A549 (cell line): Measurements from ENCODE around the gene ANP32A. TPM values are rescaled to one million over a fixed set of nuclear protein-coding genes. Genes with fewer than 3 reads are reported as not detected.
A peak's percentile ranks its signal among the peaks of the same experiment; 100 is the strongest.

Source experiments
- ATAC-seq, 2 experiments: fragments of 200-7000 bp in 1 of 2; fragments of >200 bp in 1 of 2; cut with Nextera tagmentation in 1 of 2; cut with Tn5 transposase in 1 of 2; 3 replicates each; pipeline versions ENCODE4 v1.8.0 to v1.9.1; 2018 to 2020; ENCODE audit warnings: mild to moderate bottlenecking in 1 of 2, moderate library complexity in 1 of 2
- CTCF ChIA-PET: fragments of 300-600 bp; sonication (Branson Sonifier 250); formaldehyde crosslinking; extraction: SDS; loops from one replicate; lab custom pipeline; 2021; ENCODE audit warnings: antibody characterized with exemption, inconsistent platforms; lab: Yijun Ruan, JAX
- POLR2A ChIA-PET: fragments of 350-600 bp; formaldehyde crosslinking; extraction: SDS; loops from one replicate; lab custom pipeline; 2021; ENCODE audit warnings: antibody characterized with exemption, inconsistent platforms; lab: Yijun Ruan, JAX
- DNase-seq, 2 experiments: peaks; one replicate each; pipeline versions ENCODE4 v3.0.0 to v3.0.0-alpha.2; 2011 to 2016; ENCODE audit warnings: low read depth in 1 of 2, low spot score in 1 of 2
- FAIRE-seq: peaks from 2 replicates; lab custom pipeline; 2011; peaks lifted over from hg19 to GRCh38; lab: Jason Lieb, UNC
- H3K27ac ChIP-seq, 2 experiments: fragments of >200 bp; sonication (Bioruptor Twin); formaldehyde crosslinking; 3 replicates each; pipeline ENCODE4 v1.5.1; 2016 to 2017
- H3K4me1 ChIP-seq: fragments of >200 bp; sonication (Bioruptor Twin); formaldehyde crosslinking; 3 replicates; pipeline ENCODE4 v1.6.1; 2016
- H3K4me2 ChIP-seq: fragments of >200 bp; sonication (Bioruptor Twin); formaldehyde crosslinking; 3 replicates; pipeline ENCODE4 v1.6.1; 2016
- H3K4me3 ChIP-seq: fragments of >200 bp; sonication (Bioruptor Twin); formaldehyde crosslinking; 3 replicates; pipeline ENCODE4 v1.5.1; 2016
- H3K9me3 ChIP-seq: fragments of >200 bp; sonication (Bioruptor Twin); formaldehyde crosslinking; 3 replicates; pipeline ENCODE4 v1.6.1; 2016
- CBX2 ChIP-seq: fragments of 200-600 bp; sonication (generic); IDR thresholded peaks from 2 replicates; pipeline ENCODE4 v1.6.1; 2016; ENCODE audit warnings: low read depth, mild to moderate bottlenecking, borderline replicate concordance
- EHF ChIP-seq: fragments of 250-450 bp; sonication (Bioruptor Pico); IDR thresholded peaks from 2 replicates; pipeline ENCODE4 v1.5.0; 2020; ENCODE audit warnings: mild to moderate bottlenecking
- HEYL ChIP-seq: fragments of 250-450 bp; sonication (Bioruptor Pico); IDR thresholded peaks from 2 replicates; pipeline ENCODE4 v1.8.0; 2021; ENCODE audit warnings: mild to moderate bottlenecking, moderate library complexity
- HOXB5 ChIP-seq: fragments of 250-450 bp; sonication (Bioruptor Pico); IDR thresholded peaks from 2 replicates; pipeline ENCODE4 v1.5.0; 2020; ENCODE audit warnings: mild to moderate bottlenecking, moderate library complexity
- JUN ChIP-seq, 2 experiments: fragments of >200 bp; sonication (Bioruptor Twin); formaldehyde crosslinking; IDR thresholded peaks; 2 replicates in 1 of 2; 3 replicates in 1 of 2; pipeline ENCODE4 v1.6.1; 2016 to 2017
- NFE2L2 ChIP-seq: fragments of 150-350 bp; conservative IDR thresholded peaks from 2 replicates; pipeline ENCODE4 v1.6.1; 2014; ENCODE audit warnings: low read length
- NPAS2 ChIP-seq: fragments of 250-450 bp; sonication (Bioruptor Pico); IDR thresholded peaks from 2 replicates; pipeline ENCODE4 v1.8.0; 2022; ENCODE audit warnings: mild to moderate bottlenecking, moderate library complexity, borderline replicate concordance
- PHF8 ChIP-seq: fragments of 200-600 bp; sonication (generic); IDR thresholded peaks from 2 replicates; pipeline ENCODE4 v1.6.1; 2016; ENCODE audit warnings: low read depth, mild to moderate bottlenecking, antibody characterized with exemption, moderate library complexity, borderline replicate concordance
- POLR2A ChIP-seq: IDR thresholded peaks from 2 replicates; pipeline ENCODE4 v1.6.1; 2012; ENCODE audit warnings: mild to moderate bottlenecking, low read length
- POLR2AphosphoS2 ChIP-seq: conservative IDR thresholded peaks from 2 replicates; pipeline ENCODE4 v1.6.1; 2012; ENCODE audit warnings: low read length, improper control_type of control experiment, inconsistent platforms
- RAD21 ChIP-seq, 2 experiments: fragments of >200 bp in 1 of 2; sonication (Bioruptor Twin) in 1 of 2; formaldehyde crosslinking in 1 of 2; IDR thresholded peaks in 1 of 2; conservative IDR thresholded peaks in 1 of 2; 2 replicates in 1 of 2; 3 replicates in 1 of 2; pipeline ENCODE4 v1.6.1; 2012 to 2018; ENCODE audit warnings: inconsistent platforms in 1 of 2
- RNF2 ChIP-seq: fragments of 200-600 bp; sonication (generic); IDR thresholded peaks from 2 replicates; pipeline ENCODE4 v1.6.1; 2016; ENCODE audit warnings: low read depth, mild to moderate bottlenecking, antibody characterized with exemption, moderate library complexity, borderline replicate concordance
- SMC3 ChIP-seq: fragments of >200 bp; sonication (Bioruptor Twin); formaldehyde crosslinking; IDR thresholded peaks from 3 replicates; pipeline ENCODE4 v1.6.1; 2018; ENCODE audit warnings: inconsistent platforms
- TFCP2L1 ChIP-seq: fragments of 250-450 bp; sonication (Bioruptor Pico); IDR thresholded peaks from 2 replicates; pipeline ENCODE4 v1.5.0; 2021; ENCODE audit warnings: mild to moderate bottlenecking
- TP53 ChIP-seq: fragments of 250-450 bp; sonication (Bioruptor Pico); IDR thresholded peaks from 2 replicates; pipeline ENCODE4 v1.5.0; 2021; ENCODE audit warnings: mild to moderate bottlenecking, moderate library complexity
- ZFP36 ChIP-seq: fragments of 450-650 bp; IDR thresholded peaks from 2 replicates; pipeline ENCODE4 v1.6.1; 2014; ENCODE audit warnings: borderline replicate concordance; ENCODE audit not compliant: partially characterized antibody
- WGBS: methylation state at CpG from one replicate; pipeline ENCODE4 v1.1.6; 2017; ENCODE audit errors: missing lambda C conversion rate; 5-methylcytosine and 5-hydroxymethylcytosine counted together
- polyA plus RNA-seq, 4 experiments: library from polyadenylated mRNA; depleted of rRNA in 3 of 4; stranded (reverse); fragments of >200 nt; fragmentation: RNase III in 1 of 4; extraction: RNeasy Plus Mini Kit Qiagen cat#74134 plus additional on column Dnase treatment in 1 of 4; gene quantifications; 2 replicates in 3 of 4; 3 replicates in 1 of 4; pipeline ENCODE4 v1.2.3, GENCODE V29; 2011 to 2017
- TF ChIP-seq, protein P1 (sequence below): fragments of 250-450 bp; sonication (Bioruptor Pico); IDR thresholded peaks from 2 replicates; pipeline ENCODE4 v1.5.0; 2021; ENCODE audit warnings: mild to moderate bottlenecking, moderate library complexity, borderline replicate concordance
- TF ChIP-seq, protein P2 (sequence below): fragments of >200 bp; sonication (Bioruptor Twin); formaldehyde crosslinking; IDR thresholded peaks from 2 replicates; pipeline ENCODE4 v1.6.1; 2016
- TF ChIP-seq, protein P3 (sequence below): fragments of >200 bp; sonication (Bioruptor Twin); formaldehyde crosslinking; IDR thresholded peaks from 3 replicates; pipeline ENCODE4 v1.6.1; 2016
- TF ChIP-seq, protein P4 (sequence below): fragments of >200 bp; sonication (Bioruptor Twin); formaldehyde crosslinking; IDR thresholded peaks from 3 replicates; pipeline ENCODE4 v1.5.1; 2016
- TF ChIP-seq, protein P5 (sequence below): IDR thresholded peaks from 2 replicates; pipeline ENCODE4 v1.6.1; 2012

Gene ANP32A
- polyA plus RNA-seq, 2 of the 4 experiments (the other 2 are of a cell fraction): 208 to 354 TPM

DNA sequence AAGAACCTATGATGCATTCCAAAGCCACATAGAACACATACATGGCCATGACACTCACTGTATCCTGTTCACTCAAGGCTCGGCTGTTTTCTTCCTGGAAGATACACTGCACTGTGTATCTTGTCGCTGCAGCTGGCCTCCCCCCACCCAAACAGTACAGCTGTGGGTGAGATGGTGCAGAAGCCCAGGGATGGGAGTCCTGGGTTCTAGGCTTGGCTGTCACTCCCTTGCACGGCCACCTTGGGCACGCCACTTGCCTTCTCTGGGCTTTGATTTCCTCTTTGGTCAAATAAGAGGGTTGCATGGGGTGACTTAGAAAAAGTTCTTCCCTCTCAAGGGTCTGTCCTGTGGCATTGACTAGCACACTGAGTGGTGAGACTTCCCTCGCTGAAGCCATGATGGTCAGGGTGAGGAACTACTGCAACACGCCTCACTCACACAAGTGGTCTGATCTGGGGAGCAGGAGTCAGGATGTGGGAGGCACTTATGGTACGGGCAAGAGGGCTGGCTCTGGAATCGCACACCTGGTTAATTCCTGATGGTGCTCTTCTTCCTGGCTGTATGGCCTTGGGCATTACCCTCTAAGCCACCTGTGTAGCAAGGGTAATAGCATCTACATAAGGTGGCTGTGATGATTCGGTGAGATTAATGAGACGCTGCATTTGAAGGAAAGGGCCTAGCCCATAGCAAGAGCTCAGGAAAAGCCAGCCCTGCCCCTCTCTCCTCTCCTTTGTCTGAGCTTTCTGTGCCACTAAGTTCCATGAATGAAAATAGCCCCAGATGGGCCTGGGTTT, 44.0 kb downstream of the ANP32A start:
- POLR2A ChIA-PET: no interaction called here
- ATAC-seq: peak; percentile 14 to 32; a peak in 2 of 6 replicates
- no peak overlapping the region for H3K4me3 ChIP-seq
- WGBS: 94% methylated on average over 8 of the region's 10 CpGs
- no peak for DNase-seq
- FAIRE-seq: no peak
- no peak for TF ChIP-seq RAD21 (conservative IDR thresholded peaks at IDR 0.05 in 1 of 2, IDR thresholded peaks at IDR 0.05 in 1 of 2)
- no peak for TF ChIP-seq HEYL (CRISPR knock-in tag)
- no peak for TF ChIP-seq EHF (CRISPR knock-in tag)
- no peak for TF ChIP-seq POLR2A
- TF ChIP-seq, protein P1, sequence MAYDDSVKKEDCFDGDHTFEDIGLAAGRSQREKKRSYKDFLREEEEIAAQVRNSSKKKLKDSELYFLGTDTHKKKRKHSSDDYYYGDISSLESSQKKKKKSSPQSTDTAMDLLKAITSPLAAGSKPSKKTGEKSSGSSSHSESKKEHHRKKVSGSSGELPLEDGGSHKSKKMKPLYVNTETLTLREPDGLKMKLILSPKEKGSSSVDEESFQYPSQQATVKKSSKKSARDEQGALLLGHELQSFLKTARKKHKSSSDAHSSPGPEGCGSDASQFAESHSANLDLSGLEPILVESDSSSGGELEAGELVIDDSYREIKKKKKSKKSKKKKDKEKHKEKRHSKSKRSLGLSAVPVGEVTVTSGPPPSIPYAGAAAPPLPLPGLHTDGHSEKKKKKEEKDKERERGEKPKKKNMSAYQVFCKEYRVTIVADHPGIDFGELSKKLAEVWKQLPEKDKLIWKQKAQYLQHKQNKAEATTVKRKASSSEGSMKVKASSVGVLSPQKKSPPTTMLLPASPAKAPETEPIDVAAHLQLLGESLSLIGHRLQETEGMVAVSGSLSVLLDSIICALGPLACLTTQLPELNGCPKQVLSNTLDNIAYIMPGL (CRISPR knock-in tag): no peak
- TF ChIP-seq, protein P2, sequence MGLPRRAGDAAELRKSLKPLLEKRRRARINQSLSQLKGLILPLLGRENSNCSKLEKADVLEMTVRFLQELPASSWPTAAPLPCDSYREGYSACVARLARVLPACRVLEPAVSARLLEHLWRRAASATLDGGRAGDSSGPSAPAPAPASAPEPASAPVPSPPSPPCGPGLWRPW: no peak
- TF ChIP-seq NFE2L2: no peak
- TF ChIP-seq ZFP36: no peak
- TF ChIP-seq, protein P3, sequence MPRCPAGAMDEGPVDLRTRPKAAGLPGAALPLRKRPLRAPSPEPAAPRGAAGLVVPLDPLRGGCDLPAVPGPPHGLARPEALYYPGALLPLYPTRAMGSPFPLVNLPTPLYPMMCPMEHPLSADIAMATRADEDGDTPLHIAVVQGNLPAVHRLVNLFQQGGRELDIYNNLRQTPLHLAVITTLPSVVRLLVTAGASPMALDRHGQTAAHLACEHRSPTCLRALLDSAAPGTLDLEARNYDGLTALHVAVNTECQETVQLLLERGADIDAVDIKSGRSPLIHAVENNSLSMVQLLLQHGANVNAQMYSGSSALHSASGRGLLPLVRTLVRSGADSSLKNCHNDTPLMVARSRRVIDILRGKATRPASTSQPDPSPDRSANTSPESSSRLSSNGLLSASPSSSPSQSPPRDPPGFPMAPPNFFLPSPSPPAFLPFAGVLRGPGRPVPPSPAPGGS: 0 out of 3 replicates have a peak, but pooled peaks have one; percentile 24
- TF ChIP-seq, all 56 proteins: peak for 1
- no peaks in the 10 kb centered on the region for H3K4me1 ChIP-seq
- H3K27ac ChIP-seq: no peak overlapping the region
- H3K4me2 ChIP-seq: no peak overlapping the region
- H3K9me3 ChIP-seq: no peaks in the 10 kb centered on the region
- CTCF ChIA-PET: interaction anchor here (0.6 to 11.6 kb wide), 5 partner anchors 10 to 256 kb away, joined by 3 to 110 read pairs (median 3); no protein-coding TSS in a partner anchor

DNA sequence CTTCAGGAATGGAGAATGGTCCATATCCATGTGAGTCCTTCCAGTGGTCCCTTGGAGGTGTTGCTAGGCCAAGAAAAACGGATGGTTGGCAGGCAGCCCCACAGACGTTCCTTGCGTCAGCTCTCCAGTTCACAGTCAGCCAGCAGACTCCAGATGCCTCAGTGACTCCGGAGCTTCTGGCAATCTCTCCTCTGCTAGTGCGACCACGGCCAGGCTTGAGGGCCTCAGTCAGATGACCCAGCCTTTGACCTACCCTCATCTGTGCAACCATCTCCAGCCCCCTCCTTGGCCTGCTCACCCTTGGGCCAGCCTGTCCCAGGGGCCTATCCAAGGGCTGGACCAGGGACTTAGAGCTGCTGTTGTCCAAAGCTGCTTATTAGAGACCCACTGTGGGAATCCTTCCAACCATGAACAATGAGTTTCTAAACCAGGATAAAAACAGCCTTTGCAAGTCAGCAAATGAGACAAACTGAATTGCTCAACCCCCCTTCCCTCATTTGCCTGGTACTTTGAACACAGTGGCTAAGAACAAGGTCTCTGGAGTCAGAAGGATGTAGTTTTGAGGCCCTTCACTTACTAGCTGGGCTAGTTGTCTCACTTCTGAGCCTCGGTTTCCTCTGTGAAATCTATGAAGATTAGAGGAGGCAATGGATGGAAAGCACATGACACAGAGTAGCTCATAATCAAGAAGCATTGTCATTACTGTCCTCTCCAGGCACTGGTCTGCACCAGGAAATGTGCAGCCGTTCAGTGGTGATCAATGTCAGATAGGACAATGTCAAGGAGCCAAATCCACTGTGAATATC, 44.8 kb downstream of the ANP32A start:
- Histone ChIP-seq H3K9me3 (no peaks in the 10 kb centered on the region), H3K4me1 (no peaks in the 10 kb centered on the region), H3K27ac (no peak overlapping the region), H3K4me3 (no peak overlapping the region), H3K4me2 (no peak overlapping the region)
- WGBS: 89% methylated on average over 8 of the region's 8 CpGs
- ChIA-PET POLR2A (no interaction called here), CTCF (interaction anchor here (0.6 to 11.6 kb wide), 6 partner anchors 9 to 255 kb away, joined by 3 to 110 read pairs (median 3); no protein-coding TSS in a partner anchor)
- ATAC-seq (peak in 1 of 2 experiments; percentile 31; a peak in 3 of 6 replicates), DNase-seq (no peak)
- TF ChIP-seq JUN (IDR thresholded peaks at IDR 0.05) (0 out of 5 replicates have a peak, but pooled peaks of 1 of the 2 experiments have one; percentile 22), PHF8 (no peak)
- TF ChIP-seq, all 56 proteins: peak for 1
- FAIRE-seq: no peak

DNA sequence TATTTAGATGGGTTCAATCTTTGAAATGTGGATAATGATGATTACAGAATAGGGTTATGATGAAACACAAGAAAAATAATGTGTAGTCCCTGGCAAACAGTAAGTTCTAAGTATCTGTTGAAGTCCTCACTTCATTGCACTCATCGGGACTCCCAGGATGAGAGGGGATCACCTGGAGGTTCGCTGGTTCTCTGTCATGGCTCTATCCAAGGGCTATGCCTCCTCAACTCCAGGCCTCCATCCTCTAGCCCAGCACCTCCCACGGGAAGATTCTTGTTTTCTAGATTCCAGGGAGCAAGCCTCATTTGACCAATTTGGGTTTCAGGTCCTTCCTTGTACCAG, 45.5 kb downstream of the ANP32A start:
- TF ChIP-seq, protein P4, sequence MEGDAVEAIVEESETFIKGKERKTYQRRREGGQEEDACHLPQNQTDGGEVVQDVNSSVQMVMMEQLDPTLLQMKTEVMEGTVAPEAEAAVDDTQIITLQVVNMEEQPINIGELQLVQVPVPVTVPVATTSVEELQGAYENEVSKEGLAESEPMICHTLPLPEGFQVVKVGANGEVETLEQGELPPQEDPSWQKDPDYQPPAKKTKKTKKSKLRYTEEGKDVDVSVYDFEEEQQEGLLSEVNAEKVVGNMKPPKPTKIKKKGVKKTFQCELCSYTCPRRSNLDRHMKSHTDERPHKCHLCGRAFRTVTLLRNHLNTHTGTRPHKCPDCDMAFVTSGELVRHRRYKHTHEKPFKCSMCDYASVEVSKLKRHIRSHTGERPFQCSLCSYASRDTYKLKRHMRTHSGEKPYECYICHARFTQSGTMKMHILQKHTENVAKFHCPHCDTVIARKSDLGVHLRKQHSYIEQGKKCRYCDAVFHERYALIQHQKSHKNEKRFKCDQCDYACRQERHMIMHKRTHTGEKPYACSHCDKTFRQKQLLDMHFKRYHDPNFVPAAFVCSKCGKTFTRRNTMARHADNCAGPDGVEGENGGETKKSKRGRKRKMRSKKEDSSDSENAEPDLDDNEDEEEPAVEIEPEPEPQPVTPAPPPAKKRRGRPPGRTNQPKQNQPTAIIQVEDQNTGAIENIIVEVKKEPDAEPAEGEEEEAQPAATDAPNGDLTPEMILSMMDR: no peak
- TF ChIP-seq HOXB5 (CRISPR knock-in tag) (no peak), NPAS2 (CRISPR knock-in tag) (no peak), TP53 (no peak), SMC3 (no peak), TFCP2L1 (no peak), CBX2 (no peak), RNF2 (no peak), HEYL (CRISPR knock-in tag) (no peak), POLR2AphosphoS2 (no peak)
- TF ChIP-seq, protein P5, sequence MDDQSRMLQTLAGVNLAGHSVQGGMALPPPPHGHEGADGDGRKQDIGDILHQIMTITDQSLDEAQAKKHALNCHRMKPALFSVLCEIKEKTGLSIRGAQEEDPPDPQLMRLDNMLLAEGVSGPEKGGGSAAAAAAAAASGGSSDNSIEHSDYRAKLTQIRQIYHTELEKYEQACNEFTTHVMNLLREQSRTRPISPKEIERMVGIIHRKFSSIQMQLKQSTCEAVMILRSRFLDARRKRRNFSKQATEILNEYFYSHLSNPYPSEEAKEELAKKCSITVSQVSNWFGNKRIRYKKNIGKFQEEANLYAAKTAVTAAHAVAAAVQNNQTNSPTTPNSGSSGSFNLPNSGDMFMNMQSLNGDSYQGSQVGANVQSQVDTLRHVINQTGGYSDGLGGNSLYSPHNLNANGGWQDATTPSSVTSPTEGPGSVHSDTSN: no peak
- Histone ChIP-seq H3K4me1 (no peaks in the 10 kb centered on the region), H3K9me3 (no peaks in the 10 kb centered on the region), H3K4me3 (no peak overlapping the region), H3K27ac (no peak overlapping the region), H3K4me2 (no peak overlapping the region)
- POLR2A ChIA-PET: no interaction called here
- no peak for DNase-seq
- FAIRE-seq: no peak
- WGBS: 93% methylated on average over 3 of the region's 3 CpGs
- peak in 1 of 2 experiments; percentile 12; a peak in 1 of 6 replicates for ATAC-seq
- CTCF ChIA-PET: interaction anchor here (0.9 to 1.5 kb wide), 2 partner anchors 12 to 100 kb away, joined by 3 to 6 read pairs; no protein-coding TSS in a partner anchor
